AG04449 (cell line): Measurements from ENCODE around the gene LDLRAD4.

ENCODE experiments used
- CTCF ChIA-PET: fragments of 350-600 bp; formaldehyde crosslinking; extraction: SDS; loops from one replicate; lab custom pipeline; 2021; ENCODE audit warnings: antibody characterized with exemption; lab: Yijun Ruan, JAX
- POLR2A ChIA-PET: fragments of 400-600, 350-600 bp; formaldehyde crosslinking; extraction: SDS; loops from one replicate; lab custom pipeline; 2020; ENCODE audit warnings: antibody characterized with exemption, inconsistent platforms; lab: Yijun Ruan, JAX
- DNase-seq: peaks from one replicate; pipeline ENCODE4 v3.0.0-alpha.2; 2010; ENCODE audit warnings: low read depth, low spot score
- H3K4me3 ChIP-seq: 2 replicates; pipeline ENCODE4 v1.5.1; 2011; ENCODE audit warnings: low read depth, mild to moderate bottlenecking, control low read depth, low read length
- TF ChIP-seq, protein P1 (sequence below): IDR thresholded peaks from one replicate; pipeline ENCODE4 v1.5.1; 2011; ENCODE audit warnings: mild to moderate bottlenecking, moderate library complexity, low read length, control low read depth, inconsistent platforms; ENCODE audit not compliant: insufficient read depth; ENCODE audit errors: missing control alignments

LDLRAD4 gene

GRCh38 chr18:13548106-13548819 is 329.7 kb downstream of the LDLRAD4 start:
- ChIA-PET CTCF (no interaction called here), POLR2A (no interaction called here)
- no peak overlapping the region for H3K4me3 ChIP-seq
- no peak for DNase-seq
- TF ChIP-seq, protein P1, sequence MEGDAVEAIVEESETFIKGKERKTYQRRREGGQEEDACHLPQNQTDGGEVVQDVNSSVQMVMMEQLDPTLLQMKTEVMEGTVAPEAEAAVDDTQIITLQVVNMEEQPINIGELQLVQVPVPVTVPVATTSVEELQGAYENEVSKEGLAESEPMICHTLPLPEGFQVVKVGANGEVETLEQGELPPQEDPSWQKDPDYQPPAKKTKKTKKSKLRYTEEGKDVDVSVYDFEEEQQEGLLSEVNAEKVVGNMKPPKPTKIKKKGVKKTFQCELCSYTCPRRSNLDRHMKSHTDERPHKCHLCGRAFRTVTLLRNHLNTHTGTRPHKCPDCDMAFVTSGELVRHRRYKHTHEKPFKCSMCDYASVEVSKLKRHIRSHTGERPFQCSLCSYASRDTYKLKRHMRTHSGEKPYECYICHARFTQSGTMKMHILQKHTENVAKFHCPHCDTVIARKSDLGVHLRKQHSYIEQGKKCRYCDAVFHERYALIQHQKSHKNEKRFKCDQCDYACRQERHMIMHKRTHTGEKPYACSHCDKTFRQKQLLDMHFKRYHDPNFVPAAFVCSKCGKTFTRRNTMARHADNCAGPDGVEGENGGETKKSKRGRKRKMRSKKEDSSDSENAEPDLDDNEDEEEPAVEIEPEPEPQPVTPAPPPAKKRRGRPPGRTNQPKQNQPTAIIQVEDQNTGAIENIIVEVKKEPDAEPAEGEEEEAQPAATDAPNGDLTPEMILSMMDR = no peak

GRCh38 chr18:13548966-13549879 is 330.7 kb downstream of the LDLRAD4 start:
- no peak overlapping the region for H3K4me3 ChIP-seq
- ChIA-PET CTCF (interaction anchor here (1.0 to 1.6 kb wide), 3 partner anchors 9 to 18 kb away, joined by 3 to 5 read pairs (median 4); no protein-coding TSS in a partner anchor), POLR2A (no interaction called here)
- DNase-seq = no peak
- TF ChIP-seq, protein P1 = no peak

GRCh38 chr18:13549880-13550232 is 331.3 kb downstream of the LDLRAD4 start:
- no peak for DNase-seq
- POLR2A ChIA-PET = no interaction called here
- TF ChIP-seq, protein P1 = no peak
- H3K4me3 ChIP-seq = no peak overlapping the region
- CTCF ChIA-PET = interaction anchor here (1.0 to 1.6 kb wide), 3 partner anchors 8 to 18 kb away, joined by 3 to 5 read pairs (median 4); no protein-coding TSS in a partner anchor

- TF ChIP-seq, protein P1 = no peak
- POLR2A ChIA-PET = no interaction called here
- no peak for DNase-seq
- CTCF ChIA-PET = interaction anchor here (1.1 to 1.6 kb wide), 3 partner anchors 7 to 332 kb away, joined by 3 to 5 read pairs (median 4); partner anchors contain the start of gene LDLRAD4
- no peak overlapping the region for H3K4me3 ChIP-seq
Observed at GRCh38 chr18:13550418-13551304, 332.1 kb downstream of the LDLRAD4 start.

DNA sequence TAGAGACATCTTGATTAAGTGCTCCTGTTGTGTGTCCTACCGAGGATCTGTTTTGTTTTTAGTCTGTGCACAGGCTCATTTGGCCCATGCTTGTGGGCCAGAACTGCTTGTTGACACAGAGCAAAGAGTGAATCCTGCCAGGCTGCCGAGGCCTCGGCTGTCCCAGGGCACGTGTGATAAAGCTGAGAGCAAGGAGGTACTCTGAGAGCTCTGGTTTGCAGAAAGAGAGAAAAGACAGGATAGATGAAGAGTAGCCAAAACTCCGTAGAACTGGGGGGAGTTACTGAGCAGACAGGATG is 332.7 kb downstream of the LDLRAD4 start:
- TF ChIP-seq, protein P1 = no peak
- POLR2A ChIA-PET = no interaction called here
- no peak for DNase-seq
- no peak overlapping the region for H3K4me3 ChIP-seq
- CTCF ChIA-PET = interaction anchor here (1.1 kb wide), 1 partner anchor 332 kb away, joined by 3 read pairs; the partner anchor contains the start of gene LDLRAD4
